CD8-positive, alpha-beta memory T cell (primary cell): ENCODE data around the gene RWDD1. TPM values are rescaled to one million over a fixed set of nuclear protein-coding genes. Genes with fewer than 3 reads are reported as not detected.

Source experiments
- CTCF ChIA-PET: fragments of 350-600 bp; sonication (Branson Sonifier 250); formaldehyde crosslinking; loops from one replicate; lab custom pipeline; 2021; ENCODE audit warnings: antibody characterized with exemption; lab: Charles Lee
- POLR2A ChIA-PET: fragments of 350-600 bp; sonication (Branson Sonifier 250); formaldehyde crosslinking; loops from one replicate; lab custom pipeline; 2021; ENCODE audit warnings: antibody characterized with exemption; lab: Charles Lee
- DNase-seq, 5 donors: peaks; one replicate each; pipeline versions ENCODE4 v3.0.0 to v3.0.0-alpha.2; 2020 to 2022; ENCODE audit warnings: mixed read lengths in 1 of 5
- H3K27ac ChIP-seq: one replicate; pipeline ENCODE4 v1.7.0; 2013; ENCODE audit warnings: low read depth, mild to moderate bottlenecking, low read length, moderate library complexity
- H3K27me3 ChIP-seq: 2 replicates; pipeline ENCODE4 v1.7.0; 2013; ENCODE audit warnings: low read length, mild to moderate bottlenecking; ENCODE audit not compliant: insufficient read depth, poor library complexity, severe bottlenecking
- H3K36me3 ChIP-seq: 2 replicates; pipeline ENCODE4 v1.7.0; 2013; ENCODE audit warnings: mild to moderate bottlenecking, low read length, moderate library complexity; ENCODE audit not compliant: insufficient read depth
- H3K4me1 ChIP-seq: 2 replicates; pipeline ENCODE4 v1.7.0; 2013; ENCODE audit warnings: mild to moderate bottlenecking, low read length, moderate library complexity; ENCODE audit not compliant: insufficient read depth
- H3K4me3 ChIP-seq: 2 replicates; pipeline ENCODE4 v1.7.0; 2013; ENCODE audit warnings: mild to moderate bottlenecking, low read length
- H3K9me3 ChIP-seq: 2 replicates; pipeline ENCODE4 v1.7.0; 2013; ENCODE audit warnings: mild to moderate bottlenecking, low read length
- H3K27ac Mint-ChIP-seq, 8 donors: one replicate each; pipeline ENCODE4 v1.8.0; 2020 to 2021; ENCODE audit warnings: mixed read lengths in 8 of 8, mild to moderate bottlenecking in 6 of 8, inconsistent platforms in 3 of 8, moderate library complexity in 3 of 8
- H3K27me3 Mint-ChIP-seq, 2 donors: one replicate each; pipeline ENCODE4 v1.8.0; 2020 to 2021; ENCODE audit warnings: mixed read lengths in 2 of 2, mild to moderate bottlenecking in 1 of 2, moderate library complexity in 1 of 2
- H3K36me3 Mint-ChIP-seq, 3 donors: one replicate each; pipeline ENCODE4 v1.8.0; 2020 to 2021; ENCODE audit warnings: mixed read lengths in 3 of 3, inconsistent platforms in 1 of 3, mild to moderate bottlenecking in 1 of 3
- H3K4me1 Mint-ChIP-seq, 3 donors: one replicate each; pipeline ENCODE4 v1.8.0; 2020 to 2021; ENCODE audit warnings: mixed read lengths in 3 of 3, inconsistent platforms in 1 of 3, mild to moderate bottlenecking in 1 of 3
- H3K4me3 Mint-ChIP-seq, 7 donors: one replicate each; pipeline ENCODE4 v1.8.0; 2020 to 2021; ENCODE audit warnings: mixed read lengths in 7 of 7, mild to moderate bottlenecking in 6 of 7, moderate library complexity in 4 of 7, inconsistent platforms in 2 of 7
- H3K9me3 Mint-ChIP-seq, 5 donors: one replicate each; pipeline ENCODE4 v1.8.0; 2020 to 2022; ENCODE audit warnings: mixed read lengths in 5 of 5, mild to moderate bottlenecking in 3 of 5, moderate library complexity in 2 of 5, inconsistent platforms in 1 of 5
- polyA plus RNA-seq: library from polyadenylated mRNA; unstranded; fragments of 300-500 nt; fragmentation: Illumina TruSeq; gene quantifications from one replicate; pipeline ENCODE4 v1.2.3, GENCODE V29; 2021
- total RNA-seq, 2 experiments: library from RNA; stranded (reverse); gene quantifications; one replicate each; pipeline ENCODE4 v1.2.3, GENCODE V29; 2021

The RWDD1 gene
- total and polyA plus RNA-seq, 3 experiments from 2014 or later = 54.6 to 67.8 (median 56.2) TPM

- POLR2A ChIA-PET = interaction anchor here (1.0 kb wide), 1 partner anchor 46 kb away, joined by 4 read pairs; no protein-coding TSS in a partner anchor
- Mint-ChIP-seq H3K27ac (peak overlapping the region in 6 of 8 donors; percentile 51 to 91 (median 66)), H3K4me1 (peaks cover 16 to 19% (median 18%) of the 10 kb centered on the region in 3 donors)
Measured at GRCh38 chr6:116616737-116617053, 45.4 kb downstream of the RWDD1 start.

DNA sequence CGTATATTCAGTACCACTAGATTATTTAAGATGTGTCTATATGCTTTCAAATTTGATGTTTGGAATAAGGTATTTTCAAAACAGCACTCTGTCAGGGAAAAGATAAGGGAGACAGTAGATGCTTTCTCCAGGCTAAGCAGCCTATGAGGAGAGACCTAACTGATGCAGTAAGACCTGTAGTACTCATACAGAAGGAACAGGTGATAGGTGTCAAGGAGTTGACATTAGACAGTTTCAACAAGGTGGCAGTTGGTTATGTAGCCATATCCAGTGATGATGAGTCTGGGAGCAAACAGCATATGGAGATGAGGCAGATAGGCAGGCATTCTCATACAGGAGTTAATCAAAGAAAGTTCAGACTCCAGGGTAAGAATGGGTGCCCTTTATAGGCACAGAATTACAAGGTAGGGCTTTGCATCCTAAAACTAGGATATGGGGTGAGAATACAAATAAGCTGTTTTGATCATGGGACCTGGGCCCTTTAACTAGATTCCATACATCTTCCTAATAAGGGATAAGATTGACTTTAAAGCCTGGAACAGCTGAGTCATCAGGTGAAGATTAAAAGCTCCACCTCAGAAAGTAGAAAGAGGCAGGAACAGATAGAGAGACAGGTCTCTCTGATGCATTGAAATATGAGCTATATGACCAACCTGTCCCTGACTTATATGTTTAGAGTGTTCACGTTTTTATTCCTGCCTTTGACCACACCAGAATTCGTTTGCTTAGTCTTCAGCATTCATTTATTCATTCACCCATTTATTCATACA, 52.9 kb downstream of the RWDD1 start:
- no peaks in the 10 kb centered on the region for H3K27me3 ChIP-seq
- ChIA-PET POLR2A (no interaction called here), CTCF (no interaction called here)
- no peaks in the 10 kb centered on the region for H3K4me1 ChIP-seq
- Mint-ChIP-seq H3K4me3 (no peak overlapping the region), H3K27ac (no peak overlapping the region), H3K4me1 (no peaks in the 10 kb centered on the region), H3K36me3 (peaks cover 0 to 4% (median 0%) of the 10 kb centered on the region in 3 donors), H3K27me3 (peaks cover 0 to 1% of the 10 kb centered on the region in 2 donors), H3K9me3 (no peaks in the 10 kb centered on the region)
- no peak overlapping the region for H3K4me3 ChIP-seq
- H3K27ac ChIP-seq = no peak overlapping the region
- H3K36me3 ChIP-seq = no peaks in the 10 kb centered on the region
- no peaks in the 10 kb centered on the region for H3K9me3 ChIP-seq
- no peak for DNase-seq

More at GRCh38 chr6:116616737-116617053, 45.4 kb downstream of the RWDD1 start:
- no peaks in the 10 kb centered on the region for H3K36me3 ChIP-seq
- CTCF ChIA-PET = interaction anchor here (1.2 kb wide), 1 partner anchor 9 kb away, joined by 4 read pairs; no protein-coding TSS in a partner anchor
- Mint-ChIP-seq H3K27me3 (peaks cover 3 to 16% of the 10 kb centered on the region in 2 donors), H3K4me3 (peak overlapping the region; percentile 54 to 92 (median 85)), H3K9me3 (no peaks in the 10 kb centered on the region), H3K36me3 (no peaks in the 10 kb centered on the region)
- DNase-seq = no peak
- H3K4me3 ChIP-seq = peak overlapping the region; percentile 86
- peaks cover 15% of the 10 kb centered on the region for H3K4me1 ChIP-seq
- H3K27me3 ChIP-seq = peaks cover 3% of the 10 kb centered on the region
- H3K9me3 ChIP-seq = no peaks in the 10 kb centered on the region
- no peak overlapping the region for H3K27ac ChIP-seq

GRCh38 chr6:116625872-116626271, 54.6 kb downstream of the RWDD1 start:
- Mint-ChIP-seq H3K4me3 (no peak overlapping the region), H3K4me1 (peaks cover 0 to 1% (median 0%) of the 10 kb centered on the region in 3 donors), H3K27ac (no peak overlapping the region), H3K9me3 (no peaks in the 10 kb centered on the region), H3K36me3 (peaks cover 0 to 4% (median 0%) of the 10 kb centered on the region in 3 donors), H3K27me3 (peaks cover 0 to 3% of the 10 kb centered on the region in 2 donors)
- CTCF ChIA-PET = interaction anchor here (1.0 kb wide), 1 partner anchor 9 kb away, joined by 4 read pairs; the partner anchor contains the start of gene RSPH4A
- POLR2A ChIA-PET = no interaction called here
- H3K27me3 ChIP-seq = no peaks in the 10 kb centered on the region
- DNase-seq = no peak
- H3K36me3 ChIP-seq = no peaks in the 10 kb centered on the region
- no peak overlapping the region for H3K4me3 ChIP-seq
- no peaks in the 10 kb centered on the region for H3K9me3 ChIP-seq
- H3K27ac ChIP-seq = no peak overlapping the region
- H3K4me1 ChIP-seq = no peaks in the 10 kb centered on the region

DNA sequence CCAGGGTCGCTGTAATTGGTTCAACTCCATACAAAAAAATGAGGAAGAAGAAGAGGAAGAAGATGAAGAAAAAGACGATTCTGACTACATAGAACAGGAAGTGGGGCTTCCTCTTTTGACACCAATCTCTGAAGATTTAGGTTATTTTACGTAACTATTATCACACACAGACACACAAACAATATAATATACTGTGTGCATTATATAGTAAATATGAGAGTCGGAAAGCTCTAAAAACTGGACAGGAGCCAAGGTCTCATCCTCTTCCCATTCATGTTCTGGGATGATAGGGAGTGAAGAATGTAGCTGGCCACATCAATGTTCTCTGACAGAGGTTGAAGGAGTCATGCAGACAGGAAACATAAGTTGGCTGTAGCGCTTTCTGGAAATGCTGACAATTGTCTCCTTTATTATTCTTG, 58.3 kb downstream of the RWDD1 start:
- Mint-ChIP-seq H3K27me3 (peaks cover 0 to 3% of the 10 kb centered on the region in 2 donors), H3K36me3 (peaks cover 8 to 15% (median 8%) of the 10 kb centered on the region in 3 donors), H3K27ac (peak overlapping the region in 1 of 8 donors; percentile 67), H3K4me3 (no peak overlapping the region), H3K9me3 (no peaks in the 10 kb centered on the region), H3K4me1 (peaks cover 0 to 1% (median 0%) of the 10 kb centered on the region in 3 donors)
- no peak overlapping the region for H3K27ac ChIP-seq
- no peaks in the 10 kb centered on the region for H3K36me3 ChIP-seq
- H3K27me3 ChIP-seq = no peaks in the 10 kb centered on the region
- H3K4me3 ChIP-seq = no peak overlapping the region
- no peaks in the 10 kb centered on the region for H3K4me1 ChIP-seq
- POLR2A ChIA-PET = no interaction called here
- CTCF ChIA-PET = no interaction called here
- no peaks in the 10 kb centered on the region for H3K9me3 ChIP-seq
- no peak for DNase-seq

DNA sequence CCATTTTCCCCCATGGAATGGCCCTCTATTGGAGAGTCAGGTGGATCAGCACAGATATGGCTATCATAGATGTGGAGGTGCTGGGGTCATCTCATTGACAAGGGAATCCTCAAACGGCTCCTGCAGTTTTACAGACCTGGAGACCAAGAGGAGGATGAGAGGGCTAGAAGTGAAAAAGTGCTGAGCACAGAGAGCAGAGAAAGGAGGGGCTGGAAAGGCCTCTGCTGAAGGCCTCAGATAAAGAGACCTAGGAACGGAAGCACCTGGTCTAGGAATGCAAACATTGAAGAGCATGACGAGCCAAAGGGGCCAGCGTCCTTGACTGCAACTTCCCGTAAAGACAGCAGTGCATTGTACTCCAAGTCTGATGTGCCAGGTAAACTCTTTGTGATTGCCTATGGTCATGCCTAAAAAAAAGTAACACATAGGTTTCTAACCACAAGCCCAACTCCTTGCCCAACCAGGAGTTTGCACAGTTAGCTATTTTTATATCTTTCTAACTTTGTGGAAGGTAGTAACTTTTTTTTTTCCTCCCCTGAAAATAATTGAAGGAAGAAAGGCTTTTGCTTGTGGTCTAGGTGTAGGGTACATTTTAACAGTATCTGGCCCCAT, 60.2 kb downstream of the RWDD1 start:
- Mint-ChIP-seq H3K4me3 (no peak overlapping the region), H3K27ac (no peak overlapping the region), H3K36me3 (peaks cover 12 to 30% (median 14%) of the 10 kb centered on the region in 3 donors), H3K27me3 (peaks cover 0 to 2% of the 10 kb centered on the region in 2 donors), H3K9me3 (no peaks in the 10 kb centered on the region), H3K4me1 (peaks cover 0 to 1% (median 0%) of the 10 kb centered on the region in 3 donors)
- no peak overlapping the region for H3K27ac ChIP-seq
- H3K4me1 ChIP-seq = no peaks in the 10 kb centered on the region
- H3K4me3 ChIP-seq = no peak overlapping the region
- H3K36me3 ChIP-seq = no peaks in the 10 kb centered on the region
- ChIA-PET CTCF (no interaction called here), POLR2A (no interaction called here)
- no peaks in the 10 kb centered on the region for H3K9me3 ChIP-seq
- DNase-seq = no peak
- H3K27me3 ChIP-seq = no peaks in the 10 kb centered on the region

DNA sequence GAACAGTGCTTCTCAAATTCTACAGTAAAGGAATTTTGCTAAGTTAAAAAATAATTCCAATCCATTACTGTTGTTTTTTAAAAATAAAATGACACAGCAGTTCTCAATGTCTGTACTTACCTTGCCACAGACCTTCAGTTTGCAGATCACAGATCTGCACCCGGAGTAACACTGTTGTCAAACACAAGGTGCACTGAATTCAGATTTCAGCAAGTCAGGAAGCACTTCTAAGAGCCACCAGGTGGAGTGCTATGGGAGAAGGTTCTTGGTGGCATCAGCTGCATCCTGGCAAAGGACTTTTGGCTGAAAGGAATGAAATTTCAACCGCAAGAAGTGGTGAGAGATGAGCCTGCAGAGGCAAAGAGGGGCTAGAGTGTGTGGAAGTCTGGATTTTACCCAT, 62.4 kb downstream of the RWDD1 start:
- Histone ChIP-seq H3K27me3 (no peaks in the 10 kb centered on the region), H3K27ac (no peak overlapping the region), H3K4me3 (no peak overlapping the region), H3K4me1 (no peaks in the 10 kb centered on the region), H3K36me3 (no peaks in the 10 kb centered on the region), H3K9me3 (no peaks in the 10 kb centered on the region)
- peaks cover 0 to 2% (median 1%) of the 10 kb centered on the region in 3 donors for H3K4me1 Mint-ChIP-seq
- no peak overlapping the region for H3K4me3 Mint-ChIP-seq
- peaks cover 10 to 42% (median 14%) of the 10 kb centered on the region in 3 donors for H3K36me3 Mint-ChIP-seq
- ChIA-PET POLR2A (no interaction called here), CTCF (no interaction called here)
- no peak for DNase-seq
- no peaks in the 10 kb centered on the region for H3K9me3 Mint-ChIP-seq
- no peak overlapping the region for H3K27ac Mint-ChIP-seq
- peaks cover 0 to 2% of the 10 kb centered on the region in 2 donors for H3K27me3 Mint-ChIP-seq

Other genes with a start within 250 kb of the RWDD1 start
- 1 to 10 TPM; 7.5 to 7.9 TPM for gene DSE, start 200.6 kb upstream of the RWDD1 start, total RNA-seq
- 2.7 TPM for gene DSE, start 200.6 kb upstream of the RWDD1 start, polyA plus RNA-seq
- 1 to 10 TPM; 1.7 to 2.2 TPM for gene CALHM6, start 110.1 kb upstream of the RWDD1 start, total RNA-seq
- gene CALHM6, start 110.1 kb upstream of the RWDD1 start, polyA plus RNA-seq = 10.9 TPM
- gene CALHM5, start 59.9 kb upstream of the RWDD1 start, total RNA-seq = not detected
- gene CALHM5, start 59.9 kb upstream of the RWDD1 start, polyA plus RNA-seq = not detected
- gene TRAPPC3L, start 25.8 kb upstream of the RWDD1 start, total RNA-seq = not detected
- gene TRAPPC3L, start 25.8 kb upstream of the RWDD1 start, polyA plus RNA-seq = not detected
- gene CALHM4, start 17.8 kb upstream of the RWDD1 start, total RNA-seq = not detected
- not detected for gene CALHM4, start 17.8 kb upstream of the RWDD1 start, polyA plus RNA-seq
- under 1 TPM; 0.11 to 0.28 TPM for gene RSPH4A, start 45.0 kb downstream of the RWDD1 start, total RNA-seq
- gene RSPH4A, start 45.0 kb downstream of the RWDD1 start, polyA plus RNA-seq = not detected
- gene ZUP1, start 97.3 kb downstream of the RWDD1 start, total RNA-seq = 10 to 100 TPM; 16.3 to 16.7 TPM
- gene ZUP1, start 97.3 kb downstream of the RWDD1 start, polyA plus RNA-seq = 4.3 TPM
- gene KPNA5, start 109.7 kb downstream of the RWDD1 start, total RNA-seq = 10 to 100 TPM; 11.3 to 13.5 TPM
- 12.0 TPM for gene KPNA5, start 109.7 kb downstream of the RWDD1 start, polyA plus RNA-seq
- not detected for gene FAM162B, start 194.2 kb downstream of the RWDD1 start, total RNA-seq
- not detected for gene FAM162B, start 194.2 kb downstream of the RWDD1 start, polyA plus RNA-seq